Cardiac fibroblast (primary cell): ENCODE measurements around the gene HPSE2.

Experiments used
- DNase-seq, 2 donors: peaks; one replicate each; pipeline versions ENCODE4 v3.0.0 to v3.0.0-alpha.2; 2010; ENCODE audit warnings: low read depth in 2 of 2
- H3K4me3 ChIP-seq, 2 donors: replicated peaks in 1 of 2; 1 replicate in 1 of 2; 2 replicates in 1 of 2; pipeline ENCODE4 v1.5.1; 2011; ENCODE audit warnings: low read depth in 2 of 2, low read length in 2 of 2, mild to moderate bottlenecking in 2 of 2, moderate library complexity in 1 of 2
- TF ChIP-seq, protein P1 (sequence below): IDR thresholded peaks from one replicate; pipeline ENCODE4 v1.5.1; 2011; ENCODE audit warnings: low read depth, mild to moderate bottlenecking, low read length, inconsistent platforms

HPSE2 gene

DNA sequence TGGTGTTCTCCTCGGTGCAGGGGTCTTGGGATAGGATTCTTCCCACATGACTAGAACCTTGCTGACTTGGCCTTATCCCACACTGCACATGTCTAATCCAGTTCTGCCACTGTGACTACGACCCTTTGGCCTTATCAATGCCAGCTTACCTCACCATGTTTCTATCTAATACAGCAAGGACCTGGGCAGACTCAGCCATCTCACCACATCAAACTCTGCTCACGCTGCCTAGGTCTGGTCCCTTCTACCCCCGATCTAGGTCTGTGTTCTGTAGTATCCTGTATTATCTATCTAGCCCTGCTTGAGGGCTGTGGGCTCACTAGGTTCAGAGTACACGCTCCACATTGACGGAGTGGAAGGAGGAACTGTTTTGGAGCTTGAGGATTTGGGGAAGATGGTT, 282.4 kb downstream of the HPSE2 start:
- TF ChIP-seq, protein P1, sequence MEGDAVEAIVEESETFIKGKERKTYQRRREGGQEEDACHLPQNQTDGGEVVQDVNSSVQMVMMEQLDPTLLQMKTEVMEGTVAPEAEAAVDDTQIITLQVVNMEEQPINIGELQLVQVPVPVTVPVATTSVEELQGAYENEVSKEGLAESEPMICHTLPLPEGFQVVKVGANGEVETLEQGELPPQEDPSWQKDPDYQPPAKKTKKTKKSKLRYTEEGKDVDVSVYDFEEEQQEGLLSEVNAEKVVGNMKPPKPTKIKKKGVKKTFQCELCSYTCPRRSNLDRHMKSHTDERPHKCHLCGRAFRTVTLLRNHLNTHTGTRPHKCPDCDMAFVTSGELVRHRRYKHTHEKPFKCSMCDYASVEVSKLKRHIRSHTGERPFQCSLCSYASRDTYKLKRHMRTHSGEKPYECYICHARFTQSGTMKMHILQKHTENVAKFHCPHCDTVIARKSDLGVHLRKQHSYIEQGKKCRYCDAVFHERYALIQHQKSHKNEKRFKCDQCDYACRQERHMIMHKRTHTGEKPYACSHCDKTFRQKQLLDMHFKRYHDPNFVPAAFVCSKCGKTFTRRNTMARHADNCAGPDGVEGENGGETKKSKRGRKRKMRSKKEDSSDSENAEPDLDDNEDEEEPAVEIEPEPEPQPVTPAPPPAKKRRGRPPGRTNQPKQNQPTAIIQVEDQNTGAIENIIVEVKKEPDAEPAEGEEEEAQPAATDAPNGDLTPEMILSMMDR = no peak
- H3K4me3 ChIP-seq = no peak overlapping the region
- no peak for DNase-seq

DNA sequence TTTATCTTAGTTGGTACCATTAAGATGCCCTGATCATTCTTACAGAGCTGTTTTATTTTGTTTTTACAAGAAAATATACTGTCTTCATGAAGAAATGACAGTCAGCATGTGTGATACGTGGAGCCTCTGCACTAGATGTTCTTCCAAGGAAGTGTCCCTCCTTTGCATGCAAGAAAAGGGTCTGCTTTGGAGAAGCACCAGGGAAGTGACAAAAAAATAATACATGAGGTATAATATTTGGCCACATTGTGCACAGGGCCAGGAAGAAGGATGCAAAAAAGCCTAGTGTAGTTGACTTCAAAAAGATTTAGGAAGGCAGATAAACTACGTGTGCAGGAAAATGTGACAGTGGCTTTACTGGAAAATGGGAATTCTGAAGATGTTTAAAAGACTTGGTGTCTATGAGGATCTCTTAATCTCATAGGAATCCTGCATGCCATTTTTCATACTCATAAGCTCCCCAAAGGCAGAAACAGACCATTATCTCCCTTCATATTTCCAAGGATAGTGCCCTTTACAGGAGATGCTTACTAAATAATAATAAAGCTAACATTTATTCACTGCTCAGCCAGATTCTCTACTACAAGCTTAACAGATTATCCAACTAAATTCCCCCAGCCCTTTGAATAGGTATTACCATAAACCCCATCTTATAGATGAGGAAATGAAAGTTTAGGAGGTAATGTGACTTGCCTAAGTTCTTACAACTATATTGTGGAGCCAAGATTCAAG, 284.2 kb downstream of the HPSE2 start:
- TF ChIP-seq, protein P1 = no peak
- DNase-seq = no peak
- H3K4me3 ChIP-seq = no peak overlapping the region

DNA sequence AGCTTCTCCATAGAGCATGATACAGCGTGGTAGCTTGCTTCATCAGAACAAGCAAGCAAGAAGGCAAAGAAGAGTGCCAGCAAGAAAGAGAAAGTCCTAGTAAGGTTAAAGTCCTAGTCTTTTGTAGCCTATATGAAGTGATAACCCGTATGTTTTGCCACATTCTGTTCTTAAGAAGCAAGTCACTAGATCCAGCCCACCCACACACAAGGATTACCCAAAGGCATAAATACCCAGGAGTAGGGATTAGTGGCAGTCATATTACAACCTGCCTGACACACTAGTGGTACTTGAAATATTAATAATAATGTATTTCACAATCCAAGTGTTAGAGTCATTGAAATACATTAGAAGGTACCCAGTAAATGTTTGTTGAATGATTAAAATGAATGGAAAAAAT, 285.5 kb downstream of the HPSE2 start:
- DNase-seq = no peak
- no peak overlapping the region for H3K4me3 ChIP-seq
- TF ChIP-seq, protein P1 = no peak

DNA sequence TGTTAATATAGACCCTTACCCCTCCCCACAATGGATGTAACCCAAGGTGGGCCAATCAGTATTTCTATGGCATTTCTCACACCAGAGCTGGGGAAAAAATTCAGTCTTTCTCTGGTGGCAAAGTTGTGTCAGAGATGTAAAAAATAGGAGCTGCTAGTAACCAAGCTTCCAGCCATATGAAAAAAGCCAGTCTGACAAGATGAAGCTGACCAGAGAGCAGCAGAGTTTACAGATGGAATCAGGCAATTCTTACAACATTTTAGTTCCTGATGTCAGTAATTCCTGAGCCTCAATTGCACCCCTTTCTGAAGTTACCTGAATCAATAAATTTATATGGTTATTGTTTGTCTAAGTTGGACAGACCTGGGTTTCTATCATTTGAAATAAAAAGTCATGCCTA, 286.3 kb downstream of the HPSE2 start:
- TF ChIP-seq, protein P1 = no peak
- no peak for DNase-seq
- H3K4me3 ChIP-seq = no peak overlapping the region

DNA sequence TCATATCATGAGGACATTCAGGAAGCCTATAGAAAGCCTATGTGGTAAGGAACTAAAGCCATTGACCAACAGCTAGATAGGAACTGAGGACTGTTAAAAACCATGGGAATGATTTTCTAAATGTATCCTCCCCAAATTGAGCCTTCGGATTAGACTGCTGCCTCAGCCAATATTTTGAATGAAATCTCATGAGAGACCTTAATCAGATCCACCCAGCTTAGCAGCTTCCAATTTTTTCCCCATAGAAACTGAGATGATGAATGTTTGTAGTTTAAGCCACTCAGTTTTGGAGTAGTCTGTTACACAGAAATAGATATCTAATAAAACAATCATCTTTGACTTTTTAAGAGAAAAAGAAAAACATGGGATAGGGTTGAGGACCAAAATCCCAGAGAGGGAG, 292.0 kb downstream of the HPSE2 start:
- TF ChIP-seq, protein P1 = no peak
- DNase-seq = no peak
- no peak overlapping the region for H3K4me3 ChIP-seq

DNA sequence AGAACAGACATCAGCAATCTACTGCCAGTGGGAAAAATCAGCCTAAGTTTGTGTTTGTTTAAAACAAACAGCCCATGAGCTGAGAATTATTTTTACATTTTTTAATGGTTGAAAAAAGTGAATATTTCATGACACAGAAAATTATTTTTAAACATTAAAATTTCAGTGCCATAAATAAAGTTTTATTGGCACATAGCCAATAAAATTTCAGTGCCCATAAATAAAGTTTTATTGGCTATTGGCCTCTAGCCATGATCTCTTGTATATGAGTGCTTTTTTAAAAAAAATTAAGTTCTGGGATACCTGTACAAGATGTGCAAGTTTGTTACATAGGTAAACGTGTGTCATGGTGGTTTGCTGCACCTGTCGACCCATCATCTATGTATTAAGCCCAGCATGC, 305.9 kb downstream of the HPSE2 start:
- no peak for DNase-seq
- no peak overlapping the region for H3K4me3 ChIP-seq
- TF ChIP-seq, protein P1 = no peak

DNA sequence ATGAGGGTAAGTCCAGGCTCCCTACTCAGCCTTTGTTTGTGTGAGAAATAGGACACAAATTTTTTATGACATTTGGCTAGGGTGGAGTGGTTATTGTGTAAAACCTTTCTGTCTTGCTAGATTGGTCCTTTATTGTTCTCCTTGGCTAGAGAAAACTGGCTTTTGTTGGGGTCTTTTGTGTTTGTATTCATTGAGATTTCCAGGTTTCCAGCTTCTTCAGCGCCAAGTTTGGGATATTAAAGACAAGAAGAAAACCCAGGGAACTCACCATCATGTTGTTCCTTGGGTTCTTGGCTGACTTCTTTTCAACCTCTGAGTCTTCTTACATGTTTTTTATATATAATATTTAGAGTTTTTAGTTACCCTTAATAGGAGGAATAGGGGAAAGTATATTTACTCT, 310.0 kb downstream of the HPSE2 start:
- no peak overlapping the region for H3K4me3 ChIP-seq
- TF ChIP-seq, protein P1 = no peak
- DNase-seq = no peak
